Karpas-422 (cell line): Measurements from ENCODE around the gene BMAL2. TPM values are rescaled to one million over a fixed set of nuclear protein-coding genes. Genes with fewer than 3 reads are reported as not detected.

ENCODE experiments used
- DNase-seq: peaks from one replicate; pipeline ENCODE4 v3.0.0-alpha.2; 2015
- H2AFZ ChIP-seq: fragments of 200-600 bp; sonication (generic); 2 replicates; pipeline ENCODE4 v1.6.1; 2014; ENCODE audit warnings: antibody characterized with exemption, low read length, mixed read lengths
- H3K27ac ChIP-seq: fragments of 200-600 bp; sonication (generic); 2 replicates; pipeline ENCODE4 v1.5.1; 2014; ENCODE audit warnings: mild to moderate bottlenecking, low read length, moderate library complexity
- H3K27me3 ChIP-seq: fragments of 200-600 bp; sonication (generic); 2 replicates; pipeline ENCODE4 v1.6.1; 2014; ENCODE audit warnings: low read length, mixed read lengths
- H3K36me3 ChIP-seq: fragments of 200-600 bp; sonication (generic); 2 replicates; pipeline ENCODE4 v1.6.1; 2014; ENCODE audit warnings: low read length, mixed read lengths; ENCODE audit not compliant: insufficient read depth
- H3K4me1 ChIP-seq: fragments of 200-600 bp; sonication (generic); 2 replicates; pipeline ENCODE4 v1.6.1; 2014; ENCODE audit warnings: mild to moderate bottlenecking, low read length, mixed read lengths
- H3K4me2 ChIP-seq: fragments of 200-600 bp; sonication (generic); 2 replicates; pipeline ENCODE4 v1.6.1; 2014; ENCODE audit warnings: low read length, low read depth, mild to moderate bottlenecking; ENCODE audit not compliant: poor library complexity, severe bottlenecking
- H3K4me3 ChIP-seq: fragments of 200-600 bp; sonication (generic); 2 replicates; pipeline ENCODE4 v1.5.1; 2014; ENCODE audit warnings: mild to moderate bottlenecking, antibody characterized with exemption, low read length, mixed read lengths
- H3K79me2 ChIP-seq: fragments of 200-600 bp; sonication (generic); 2 replicates; pipeline ENCODE4 v1.6.1; 2014; ENCODE audit warnings: mild to moderate bottlenecking, low read length, mixed read lengths
- H3K9ac ChIP-seq: fragments of 200-600 bp; sonication (generic); 2 replicates; pipeline ENCODE4 v1.6.0; 2014; ENCODE audit warnings: low read length
- H3K9me2 ChIP-seq: fragments of 200-600 bp; sonication (generic), shearing (Covaris generic); replicated peaks from 2 replicates; pipeline ENCODE4 v1.6.0; 2014; ENCODE audit warnings: mild to moderate bottlenecking, low read length, moderate library complexity; ENCODE audit not compliant: insufficient read depth
- H3K9me3 ChIP-seq: fragments of 300-700, 200-600 bp; sonication (generic); 2 replicates; pipeline ENCODE4 v1.6.1; 2014; ENCODE audit warnings: low read length, mixed read lengths
- H4K20me1 ChIP-seq: fragments of 200-600 bp; sonication (generic); 2 replicates; pipeline ENCODE4 v1.6.1; 2014; ENCODE audit warnings: mild to moderate bottlenecking, antibody characterized with exemption, low read length, low read depth; ENCODE audit not compliant: insufficient read depth
- total RNA-seq: library from RNA; depleted of rRNA; stranded (reverse); fragments of >200 nt; shearing (Covaris generic); gene quantifications from 2 replicates; pipeline ENCODE4 v1.2.3, GENCODE V29; 2014; ENCODE audit warnings: low replicate concordance

The BMAL2 gene
- total RNA-seq, 1 experiment from 2014 or later, result not detected

DNA sequence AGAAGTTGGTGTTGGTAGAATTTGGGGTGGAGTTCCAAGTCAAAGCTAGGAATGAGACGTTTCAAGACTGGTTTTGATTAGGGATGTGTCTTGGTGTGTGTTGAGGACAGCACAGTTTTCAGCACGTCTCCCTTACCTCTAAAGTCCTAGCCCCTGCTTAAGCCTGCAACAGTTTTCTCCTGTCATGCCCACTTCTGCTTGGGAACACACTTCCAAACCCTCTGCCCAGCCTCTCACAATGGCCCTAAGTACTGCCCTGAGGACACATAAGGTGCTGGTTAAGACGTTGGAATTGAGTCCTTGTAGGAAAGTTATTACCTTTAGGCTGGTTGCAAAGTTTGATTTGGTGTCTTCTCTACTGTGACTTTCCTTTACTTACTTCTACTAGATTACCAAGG lies 710 bp upstream of the BMAL2 start:
- no peak for DNase-seq
- Histone ChIP-seq H3K4me1 (peaks cover 8% of the 10 kb centered on the region; the same call in 1 of the 2 replicates), H3K27me3 (no peaks in the 10 kb centered on the region), H4K20me1 (no peaks in the 10 kb centered on the region), H3K79me2 (no peaks in the 10 kb centered on the region), H3K4me2 (no peak overlapping the region), H3K9me2 (no peaks in the 10 kb centered on the region), H3K9ac (no peak overlapping the region), H3K4me3 (no peak overlapping the region), H3K36me3 (no peaks in the 10 kb centered on the region), H3K9me3 (no peaks in the 10 kb centered on the region), H2AFZ (no peak overlapping the region), H3K27ac (no peak overlapping the region)

DNA sequence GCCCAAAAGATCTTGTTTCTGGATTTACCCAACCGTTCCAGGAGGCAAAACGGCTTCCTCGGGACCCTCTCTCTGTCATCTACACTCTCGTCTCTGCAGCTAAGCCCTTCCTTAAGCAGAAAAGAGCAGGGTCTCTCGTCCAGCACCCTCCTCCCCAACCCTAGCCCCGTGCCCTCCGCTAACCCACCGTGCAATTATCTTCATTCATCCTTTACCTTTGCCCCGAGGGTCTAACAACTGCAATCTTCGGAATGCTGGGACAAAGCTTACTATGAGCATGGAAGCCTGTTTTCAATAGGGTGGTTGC lies 276 bp upstream of the BMAL2 start:
- Histone ChIP-seq H3K4me3 (no peak overlapping the region), H3K4me2 (no peak overlapping the region), H2AFZ (no peak overlapping the region), H3K27ac (no peak overlapping the region), H3K9me2 (no peaks in the 10 kb centered on the region), H4K20me1 (no peaks in the 10 kb centered on the region), H3K79me2 (no peaks in the 10 kb centered on the region), H3K36me3 (no peaks in the 10 kb centered on the region), H3K9me3 (no peaks in the 10 kb centered on the region), H3K27me3 (no peaks in the 10 kb centered on the region), H3K9ac (no peak overlapping the region), H3K4me1 (peaks cover 8% of the 10 kb centered on the region; the same call in 1 of the 2 replicates)
- DNase-seq, result no peak

DNA sequence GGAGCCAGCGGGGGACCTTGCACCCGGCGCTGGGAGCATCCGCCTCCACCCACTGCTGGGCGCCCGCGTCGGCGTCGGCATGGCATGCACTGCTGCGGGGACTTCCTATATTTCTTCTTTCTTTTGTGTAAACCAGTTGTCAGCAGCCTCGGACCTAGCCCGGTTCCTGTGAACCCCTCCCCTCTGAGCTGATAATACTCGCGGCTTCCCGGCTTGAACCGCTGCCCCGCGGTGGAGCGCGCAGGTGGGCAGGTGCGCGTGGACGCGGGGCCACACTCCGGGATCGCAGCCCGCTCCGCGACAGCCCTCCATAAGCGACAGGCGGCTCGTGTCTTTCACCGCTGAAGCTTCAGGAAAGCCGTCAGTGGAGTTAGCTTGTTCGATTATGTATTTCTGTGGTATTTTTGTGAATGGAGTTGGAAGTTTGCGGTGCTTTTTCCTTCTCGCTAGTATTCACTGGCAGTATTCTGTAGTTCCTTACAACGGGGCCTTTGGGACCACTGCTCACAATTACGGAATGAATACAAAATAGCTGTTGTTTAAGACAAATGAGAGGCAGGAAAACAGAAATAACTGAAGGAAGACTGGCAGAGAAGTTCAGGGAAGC lies 870 bp downstream of the BMAL2 start:
- Histone ChIP-seq H3K9me3 (no peaks in the 10 kb centered on the region), H3K9me2 (no peaks in the 10 kb centered on the region), H4K20me1 (no peaks in the 10 kb centered on the region), H3K4me3 (peak overlapping the region; percentile 50; the same call in 1 of the 2 replicates), H3K27ac (no peak overlapping the region), H2AFZ (no peak overlapping the region), H3K27me3 (no peaks in the 10 kb centered on the region), H3K36me3 (no peaks in the 10 kb centered on the region), H3K4me1 (peaks cover 8% of the 10 kb centered on the region; the same call in 1 of the 2 replicates), H3K4me2 (peak overlapping the region; percentile 55), H3K79me2 (no peaks in the 10 kb centered on the region), H3K9ac (no peak overlapping the region)
- no peak for DNase-seq

DNA sequence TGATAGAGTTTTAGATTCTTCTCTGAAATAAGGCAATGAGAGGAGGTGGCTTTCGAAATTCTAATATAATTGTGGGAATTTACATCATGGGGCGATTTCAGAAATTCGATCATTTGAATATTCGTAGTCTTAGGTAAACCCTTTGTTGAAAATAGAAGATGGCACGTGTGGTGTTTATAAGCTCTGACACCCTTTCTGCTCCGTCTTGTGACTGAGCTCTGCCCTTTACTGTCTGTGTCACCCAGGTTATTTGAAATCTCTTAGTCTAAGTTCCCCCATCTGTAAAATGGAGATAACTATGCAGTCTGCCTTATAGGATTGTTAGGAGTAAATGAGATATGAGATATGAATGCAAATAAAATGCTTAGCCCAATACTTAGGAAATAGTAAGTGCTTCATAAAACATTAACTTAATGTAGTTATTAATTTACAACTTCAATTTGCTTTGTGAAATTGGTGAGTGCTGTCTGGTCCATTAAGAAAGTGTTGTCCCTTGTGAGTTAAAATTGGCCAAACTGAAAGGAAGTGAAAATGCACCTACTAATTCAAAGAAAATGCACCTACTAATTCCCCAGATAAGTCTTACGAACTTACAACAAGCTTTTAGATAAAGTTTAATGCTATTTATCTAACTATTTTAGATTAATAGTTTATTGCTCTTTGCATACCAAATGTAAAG lies 1.5 kb downstream of the BMAL2 start:
- no peak overlapping the region for H3K4me3 ChIP-seq
- H2AFZ ChIP-seq, result no peak overlapping the region
- no peak for DNase-seq

DNA sequence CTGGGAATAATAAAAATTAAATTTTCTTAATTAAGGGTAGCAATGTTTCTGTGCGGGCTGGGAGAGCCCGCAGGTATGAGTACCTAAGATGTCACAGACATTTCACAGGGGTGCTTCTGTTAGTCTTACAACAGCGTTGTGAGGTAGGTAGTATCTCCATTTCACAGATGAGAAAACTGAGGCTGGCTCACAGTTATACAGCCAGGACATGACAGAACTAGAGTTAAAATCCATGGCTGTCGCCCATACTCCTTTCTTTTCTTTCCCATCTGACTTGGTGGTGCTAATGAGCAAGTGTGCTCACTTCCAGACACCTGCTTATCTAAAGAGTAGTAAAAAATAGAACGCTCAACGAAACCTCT lies 2.1 kb downstream of the BMAL2 start:
- Histone ChIP-seq H4K20me1 (no peaks in the 10 kb centered on the region), H3K79me2 (no peaks in the 10 kb centered on the region), H3K9ac (no peak overlapping the region), H3K27ac (no peak overlapping the region), H2AFZ (no peak overlapping the region), H3K9me3 (no peaks in the 10 kb centered on the region), H3K9me2 (no peaks in the 10 kb centered on the region), H3K27me3 (no peaks in the 10 kb centered on the region), H3K4me2 (no peak overlapping the region), H3K36me3 (no peaks in the 10 kb centered on the region), H3K4me3 (no peak overlapping the region), H3K4me1 (peaks cover 8% of the 10 kb centered on the region; the same call in 1 of the 2 replicates)
- no peak for DNase-seq

More for the DNA sequence above, 1.5 kb downstream of the BMAL2 start:
- Histone ChIP-seq H3K36me3 (no peaks in the 10 kb centered on the region), H3K4me2 (peak overlapping the region; percentile 55), H3K79me2 (no peaks in the 10 kb centered on the region), H3K27ac (no peak overlapping the region), H3K9me2 (no peaks in the 10 kb centered on the region), H3K27me3 (no peaks in the 10 kb centered on the region), H3K9me3 (no peaks in the 10 kb centered on the region), H4K20me1 (no peaks in the 10 kb centered on the region), H3K9ac (no peak overlapping the region), H3K4me1 (peaks cover 8% of the 10 kb centered on the region; the same call in 1 of the 2 replicates)

DNA sequence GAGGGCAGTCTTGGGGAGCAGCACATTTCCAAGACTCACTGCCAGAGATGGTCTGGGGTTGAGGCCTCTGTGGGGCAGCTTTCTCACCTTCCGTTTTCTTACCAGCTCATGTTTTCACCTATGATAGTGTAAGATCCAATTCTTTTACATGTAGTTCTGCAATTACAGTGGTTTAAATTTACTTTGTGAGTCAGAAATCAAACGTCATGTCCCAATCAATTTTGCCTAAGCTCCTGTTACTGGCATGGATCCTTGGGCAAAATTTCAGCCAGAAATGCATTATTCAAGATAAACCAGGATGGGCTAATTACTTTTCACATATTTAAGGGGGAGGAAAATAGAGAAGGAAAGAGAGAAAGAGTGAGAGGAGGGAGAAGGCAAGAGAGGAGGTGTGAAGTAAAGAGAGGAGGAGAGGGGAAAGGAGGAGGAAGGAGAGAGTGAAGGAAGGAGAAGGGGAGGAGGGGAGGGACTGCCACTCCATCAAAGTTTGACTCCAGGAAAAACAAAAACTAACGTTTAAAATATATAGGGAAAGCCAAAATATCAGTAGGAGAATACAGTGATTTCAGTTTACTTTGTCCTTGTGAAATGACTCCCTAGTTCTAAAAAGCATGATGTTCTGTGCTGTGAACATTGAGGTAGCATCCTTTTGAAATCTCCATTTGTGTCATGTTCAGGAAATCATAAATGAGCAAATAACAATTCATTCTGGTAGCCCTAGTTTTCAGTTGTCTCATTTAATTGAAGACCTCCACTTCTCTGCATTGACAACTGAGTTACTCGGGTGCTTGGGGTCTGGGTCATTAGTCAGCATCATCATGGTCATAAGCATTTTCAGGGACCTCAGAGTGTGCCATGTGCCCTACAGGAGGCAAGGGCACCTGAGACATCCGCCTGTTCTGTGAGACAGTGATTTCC lies 3.0 kb downstream of the BMAL2 start:
- no peaks in the 10 kb centered on the region for H3K79me2 ChIP-seq
- H2AFZ ChIP-seq, result no peak overlapping the region
- DNase-seq, result no peak
- no peak overlapping the region for H3K27ac ChIP-seq
- H3K4me2 ChIP-seq, result no peak overlapping the region
- H3K36me3 ChIP-seq, result no peaks in the 10 kb centered on the region
- H3K4me1 ChIP-seq, result peaks cover 8% of the 10 kb centered on the region; the same call in 1 of the 2 replicates
- no peak overlapping the region for H3K9ac ChIP-seq
- no peaks in the 10 kb centered on the region for H3K27me3 ChIP-seq
- no peaks in the 10 kb centered on the region for H3K9me2 ChIP-seq
- no peaks in the 10 kb centered on the region for H4K20me1 ChIP-seq
- no peaks in the 10 kb centered on the region for H3K9me3 ChIP-seq
- H3K4me3 ChIP-seq, result no peak overlapping the region

DNA sequence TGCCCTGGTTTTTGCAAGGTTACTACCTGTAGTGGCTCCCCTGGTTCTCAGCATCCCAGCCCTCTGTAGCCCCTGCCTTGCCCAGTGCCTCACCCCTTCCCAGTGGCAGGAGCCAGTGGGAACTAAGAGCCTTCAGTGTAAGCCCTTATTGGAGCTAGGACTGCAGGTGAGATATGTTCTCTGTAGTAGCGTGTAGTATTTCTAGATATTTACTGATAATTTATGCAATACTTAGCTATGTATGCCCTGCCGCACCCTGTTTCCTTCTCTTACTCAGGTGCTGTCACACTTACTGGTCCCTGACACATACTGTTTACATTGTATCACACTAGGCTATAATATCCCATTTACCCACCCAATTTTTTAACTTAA lies 3.6 kb downstream of the BMAL2 start:
- no peaks in the 10 kb centered on the region for H3K79me2 ChIP-seq

DNA sequence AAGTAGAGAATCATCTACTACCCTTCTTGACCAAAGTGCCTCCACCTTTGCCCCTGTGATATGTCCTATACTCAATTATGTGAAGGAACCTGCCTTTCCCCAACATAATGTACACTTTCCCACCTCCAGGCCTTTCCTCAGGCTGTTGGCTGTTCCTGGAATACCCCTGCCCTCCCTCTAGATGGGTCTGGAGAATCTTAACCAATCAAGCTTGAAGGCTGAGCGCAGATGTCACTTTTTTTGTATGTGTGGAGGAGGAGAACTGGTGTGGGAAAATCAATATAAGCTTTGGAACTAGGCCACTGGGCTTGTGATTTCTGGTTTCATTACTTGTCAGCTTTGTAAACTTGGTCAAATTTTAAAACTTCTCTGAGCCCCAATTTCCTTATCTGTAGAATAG lies 4.7 kb downstream of the BMAL2 start:
- DNase-seq, result no peak
- Histone ChIP-seq H3K9me3 (no peaks in the 10 kb centered on the region), H2AFZ (no peak overlapping the region), H3K79me2 (no peaks in the 10 kb centered on the region), H3K4me3 (no peak overlapping the region), H3K4me2 (no peak overlapping the region), H3K36me3 (no peaks in the 10 kb centered on the region), H3K27me3 (no peaks in the 10 kb centered on the region), H4K20me1 (no peaks in the 10 kb centered on the region), H3K9ac (no peak overlapping the region), H3K27ac (no peak overlapping the region), H3K4me1 (peaks cover 8% of the 10 kb centered on the region; the same call in 1 of the 2 replicates), H3K9me2 (no peaks in the 10 kb centered on the region)

More for the DNA sequence above, 3.6 kb downstream of the BMAL2 start:
- no peak overlapping the region for H3K4me2 ChIP-seq
- H3K27me3 ChIP-seq, result no peaks in the 10 kb centered on the region
- H3K4me3 ChIP-seq, result no peak overlapping the region
- DNase-seq, result no peak
- no peaks in the 10 kb centered on the region for H3K9me2 ChIP-seq
- H4K20me1 ChIP-seq, result no peaks in the 10 kb centered on the region
- H3K9me3 ChIP-seq, result no peaks in the 10 kb centered on the region
- H3K36me3 ChIP-seq, result no peaks in the 10 kb centered on the region
- H2AFZ ChIP-seq, result no peak overlapping the region
- no peak overlapping the region for H3K27ac ChIP-seq
- H3K4me1 ChIP-seq, result peaks cover 8% of the 10 kb centered on the region; the same call in 1 of the 2 replicates
- H3K9ac ChIP-seq, result no peak overlapping the region
